Measurements from ENCODE around the gene STARD10. TPM values are rescaled to one million over a fixed set of nuclear protein-coding genes. Genes with fewer than 3 reads are reported as not detected.
A peak's percentile ranks its signal among the peaks of the same experiment; 100 is the strongest.

Gene STARD10
- total RNA-seq, 2 experiments from 2014 or later, result 4.0 to 4.5 TPM

DNA sequence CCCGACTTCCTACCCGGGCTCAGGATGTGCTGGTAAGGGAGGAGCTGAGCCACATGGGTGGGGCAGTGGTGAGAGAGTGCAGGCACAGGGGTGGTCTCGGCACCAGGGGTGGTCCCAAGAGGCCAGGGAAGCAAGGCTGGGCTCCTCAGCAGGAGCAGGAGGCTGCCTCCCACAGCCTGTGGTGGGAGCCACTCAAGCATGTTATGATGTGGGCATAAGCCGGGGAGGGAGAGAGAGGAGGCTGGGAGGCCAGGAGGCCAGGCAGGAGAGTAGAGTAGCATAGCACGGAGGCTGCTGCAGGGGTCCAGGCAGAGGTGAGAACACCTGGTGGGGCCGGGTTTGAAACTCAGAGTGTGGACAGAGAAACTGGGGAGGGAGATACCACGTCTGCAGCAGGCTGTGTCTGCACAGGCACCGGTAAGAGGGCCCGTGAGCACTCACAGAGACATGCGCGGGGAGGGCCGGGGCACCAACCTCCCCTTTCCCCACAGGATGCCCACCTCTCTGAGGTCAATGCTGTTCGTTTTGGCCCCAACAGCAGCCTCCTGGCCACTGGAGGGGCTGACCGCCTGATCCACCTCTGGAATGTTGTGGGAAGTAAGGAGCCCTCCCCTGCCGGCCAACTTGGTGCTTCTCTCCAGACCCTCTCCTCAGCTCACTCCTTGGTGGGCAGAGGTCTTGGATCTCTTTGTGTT is 31.1 kb upstream of the STARD10 start:
- H3K4me1 Mint-ChIP-seq (ENCODE audit: low read depth), result peaks cover 34% of the 10 kb centered on the region
- DNase-seq (no peak), ATAC-seq (no peak)
- H3K4me3 Mint-ChIP-seq, result no peak overlapping the region
- no peaks in the 10 kb centered on the region for H3K27me3 Mint-ChIP-seq (ENCODE audit: low read depth)
- H3K9me3 Mint-ChIP-seq (ENCODE audit: insufficient read depth), result no peaks in the 10 kb centered on the region
- ChIA-PET POLR2A (no interaction called here), CTCF (no interaction called here)
- peak overlapping the region; percentile 35 for H3K27ac Mint-ChIP-seq
- H3K36me3 Mint-ChIP-seq (ENCODE audit: low read depth), result peaks cover 56% of the 10 kb centered on the region

DNA sequence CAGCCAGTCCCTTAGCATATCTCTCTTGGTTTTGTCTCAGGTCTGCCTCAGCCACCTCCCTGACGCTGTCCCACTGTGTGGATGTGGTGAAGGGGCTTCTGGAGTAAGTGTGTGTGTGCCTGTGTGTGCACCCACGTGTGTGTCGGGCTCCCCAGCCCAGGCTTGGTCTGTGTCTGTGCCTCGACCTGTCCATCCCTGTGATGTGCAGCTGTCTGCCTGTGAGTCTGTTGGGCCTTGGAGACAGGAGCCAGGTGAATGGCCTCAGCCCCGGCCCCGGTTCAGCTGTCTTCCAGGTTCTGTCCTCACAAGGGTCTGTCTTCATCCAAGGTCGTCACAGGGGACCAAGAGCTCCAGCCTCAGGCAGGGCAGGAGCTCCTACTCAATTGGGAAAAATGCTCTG is 30.2 kb upstream of the STARD10 start:
- Mint-ChIP-seq H3K27me3 (ENCODE audit: low read depth) (no peaks in the 10 kb centered on the region), H3K9me3 (ENCODE audit: insufficient read depth) (no peaks in the 10 kb centered on the region), H3K4me1 (ENCODE audit: low read depth) (peaks cover 36% of the 10 kb centered on the region), H3K4me3 (no peak overlapping the region), H3K27ac (peak overlapping the region; percentile 39), H3K36me3 (ENCODE audit: low read depth) (peaks cover 55% of the 10 kb centered on the region)
- ATAC-seq (no peak), DNase-seq (no peak)
- POLR2A ChIA-PET, result no interaction called here
- CTCF ChIA-PET, result no interaction called here

DNA sequence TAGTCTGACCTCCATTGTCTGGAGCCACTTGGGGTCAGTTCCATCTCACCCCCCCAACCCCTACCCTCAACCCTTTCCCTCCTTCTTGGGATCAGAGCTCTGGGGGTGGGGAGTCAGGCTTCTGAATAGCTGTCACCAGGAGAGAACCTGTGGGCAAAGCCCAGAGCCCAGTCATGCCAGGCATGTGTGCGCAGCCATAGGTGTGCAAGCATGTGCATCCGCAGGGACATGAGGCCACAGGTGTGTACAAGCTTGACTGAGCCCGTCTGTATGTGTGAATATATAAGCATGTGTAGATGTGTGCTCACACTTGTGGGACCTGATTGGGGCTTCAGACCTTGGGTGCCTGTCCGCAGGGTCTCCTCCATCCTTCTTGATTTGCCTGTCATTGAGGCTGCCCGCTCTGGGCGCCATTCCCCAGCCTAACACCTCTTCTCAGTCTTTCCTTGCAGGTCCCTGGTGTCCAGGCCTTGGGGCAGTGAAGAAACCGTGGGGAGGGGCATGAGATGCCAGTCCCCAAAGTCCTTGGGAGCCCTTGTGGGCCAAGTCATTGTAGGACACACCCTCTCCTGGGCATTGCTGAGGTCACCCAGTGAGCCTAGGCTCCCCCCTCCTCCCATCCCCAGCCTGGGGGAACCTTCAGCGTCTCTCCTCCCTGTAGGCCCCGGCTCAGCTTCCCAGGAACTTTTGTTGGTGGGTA is 29.4 kb upstream of the STARD10 start:
- peaks cover 57% of the 10 kb centered on the region for H3K36me3 Mint-ChIP-seq (ENCODE audit: low read depth)
- no peak overlapping the region for H3K4me3 Mint-ChIP-seq
- H3K27me3 Mint-ChIP-seq (ENCODE audit: low read depth), result no peaks in the 10 kb centered on the region
- CTCF ChIA-PET, result no interaction called here
- ATAC-seq (no peak), DNase-seq (no peak)
- POLR2A ChIA-PET, result interaction anchor here (0.8 kb wide), 1 partner anchor 13 kb away, joined by 3 read pairs; no protein-coding TSS in a partner anchor
- H3K27ac Mint-ChIP-seq, result peak overlapping the region; percentile 25
- no peaks in the 10 kb centered on the region for H3K9me3 Mint-ChIP-seq (ENCODE audit: insufficient read depth)
- H3K4me1 Mint-ChIP-seq (ENCODE audit: low read depth), result peaks cover 37% of the 10 kb centered on the region

DNA sequence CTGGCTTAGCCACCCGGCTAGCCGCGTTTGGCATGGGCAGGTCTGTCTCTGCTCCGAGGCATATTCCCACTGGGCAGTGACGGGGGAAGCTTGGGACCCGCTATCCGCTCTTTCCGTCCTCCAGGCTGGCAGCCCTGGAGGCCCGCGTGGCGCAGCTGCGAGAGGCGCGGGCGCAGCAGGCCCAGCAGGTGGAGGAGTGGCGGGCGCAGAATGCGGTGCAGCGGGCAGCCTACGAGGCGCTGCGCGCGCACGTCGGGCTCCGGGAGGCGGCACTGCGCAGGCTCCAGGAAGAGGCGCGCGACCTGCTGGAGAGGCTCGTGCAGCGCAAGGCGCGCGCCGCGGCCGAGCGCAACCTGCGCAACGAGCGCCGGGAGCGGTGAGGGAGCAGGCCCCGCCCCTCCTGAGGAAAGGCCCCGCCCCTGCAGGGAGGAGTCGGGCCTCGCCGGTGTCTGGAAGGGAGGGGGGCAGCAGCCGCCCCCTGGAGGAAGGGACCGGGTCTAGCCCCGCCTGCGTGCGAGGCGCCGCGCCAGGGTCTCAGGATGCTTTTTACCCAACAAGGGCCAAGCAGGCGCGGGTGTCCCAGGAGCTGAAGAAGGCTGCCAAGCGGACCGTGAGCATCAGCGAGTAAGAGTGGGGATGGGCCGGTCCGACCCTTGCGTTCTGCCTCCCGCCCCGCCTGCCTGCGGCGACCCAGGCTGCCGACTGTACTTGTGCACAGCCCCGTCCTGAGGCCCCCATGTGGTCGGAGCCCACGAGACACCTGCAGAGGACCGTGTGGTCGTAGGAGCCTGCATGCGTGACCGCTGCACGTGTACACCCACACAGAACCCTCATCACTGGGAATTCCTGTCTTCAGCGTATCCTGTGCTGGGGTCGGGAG is 28.3 kb upstream of the STARD10 start:
- peaks cover 64% of the 10 kb centered on the region for H3K36me3 Mint-ChIP-seq (ENCODE audit: low read depth)
- H3K4me3 Mint-ChIP-seq, result no peak overlapping the region
- no peaks in the 10 kb centered on the region for H3K27me3 Mint-ChIP-seq (ENCODE audit: low read depth)
- CTCF ChIA-PET, result interaction anchor here (1.0 kb wide), 1 partner anchor 9 kb away, joined by 3 read pairs; no protein-coding TSS in a partner anchor
- peak; percentile 82 for DNase-seq
- H3K27ac Mint-ChIP-seq, result no peak overlapping the region
- no peaks in the 10 kb centered on the region for H3K9me3 Mint-ChIP-seq (ENCODE audit: insufficient read depth)
- peak; percentile 82 for ATAC-seq
- POLR2A ChIA-PET, result interaction anchor here (0.7 to 0.8 kb wide), 2 partner anchors 10 to 12 kb away, joined by 3 read pairs; no protein-coding TSS in a partner anchor
- peaks cover 32% of the 10 kb centered on the region for H3K4me1 Mint-ChIP-seq (ENCODE audit: low read depth)

DNA sequence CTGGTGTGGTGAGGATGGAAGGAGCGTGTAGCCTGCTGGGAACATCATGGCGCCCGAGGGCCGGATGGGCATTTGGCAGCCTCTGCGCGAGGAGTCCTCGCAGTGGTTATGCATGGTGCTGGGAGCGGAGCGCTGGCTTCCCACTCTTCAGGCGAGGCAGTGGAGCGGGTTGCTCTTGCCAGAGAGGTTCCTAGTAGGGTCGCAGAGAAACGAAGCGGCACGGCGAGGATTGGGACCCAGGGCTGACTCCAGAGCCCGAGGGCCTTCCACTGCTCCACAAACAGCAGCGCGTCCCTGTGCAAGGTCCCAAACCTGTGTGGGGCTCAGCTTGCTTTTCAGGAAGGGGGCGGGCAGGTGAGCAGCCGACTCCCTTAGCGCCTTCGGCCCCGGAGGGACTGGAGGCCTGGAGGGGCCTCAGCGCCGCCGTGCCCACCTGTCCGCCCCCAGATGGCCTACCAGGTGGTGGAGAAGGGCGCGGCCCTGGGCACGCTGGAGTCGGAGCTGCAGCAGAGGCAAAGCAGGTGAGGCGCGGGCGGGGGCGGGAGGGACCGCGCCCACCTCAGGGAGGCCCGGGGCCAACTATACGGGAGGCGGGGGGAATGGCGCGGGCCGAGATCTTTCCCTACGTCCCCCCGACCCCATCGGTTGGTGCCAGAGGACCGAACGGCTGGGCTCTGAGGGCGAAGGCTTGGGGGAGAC is 27.5 kb upstream of the STARD10 start:
- ChIA-PET CTCF (interaction anchor here (1.0 kb wide), 1 partner anchor 10 kb away, joined by 3 read pairs; no protein-coding TSS in a partner anchor), POLR2A (interaction anchor here (0.7 kb wide), 1 partner anchor 10 kb away, joined by 3 read pairs; no protein-coding TSS in a partner anchor)
- peaks cover 33% of the 10 kb centered on the region for H3K4me1 Mint-ChIP-seq (ENCODE audit: low read depth)
- no peak for ATAC-seq
- H3K9me3 Mint-ChIP-seq (ENCODE audit: insufficient read depth), result no peaks in the 10 kb centered on the region
- no peak for DNase-seq
- no peaks in the 10 kb centered on the region for H3K27me3 Mint-ChIP-seq (ENCODE audit: low read depth)
- peak overlapping the region; percentile 20 for H3K27ac Mint-ChIP-seq
- no peak overlapping the region for H3K4me3 Mint-ChIP-seq
- H3K36me3 Mint-ChIP-seq (ENCODE audit: low read depth), result peaks cover 64% of the 10 kb centered on the region

DNA sequence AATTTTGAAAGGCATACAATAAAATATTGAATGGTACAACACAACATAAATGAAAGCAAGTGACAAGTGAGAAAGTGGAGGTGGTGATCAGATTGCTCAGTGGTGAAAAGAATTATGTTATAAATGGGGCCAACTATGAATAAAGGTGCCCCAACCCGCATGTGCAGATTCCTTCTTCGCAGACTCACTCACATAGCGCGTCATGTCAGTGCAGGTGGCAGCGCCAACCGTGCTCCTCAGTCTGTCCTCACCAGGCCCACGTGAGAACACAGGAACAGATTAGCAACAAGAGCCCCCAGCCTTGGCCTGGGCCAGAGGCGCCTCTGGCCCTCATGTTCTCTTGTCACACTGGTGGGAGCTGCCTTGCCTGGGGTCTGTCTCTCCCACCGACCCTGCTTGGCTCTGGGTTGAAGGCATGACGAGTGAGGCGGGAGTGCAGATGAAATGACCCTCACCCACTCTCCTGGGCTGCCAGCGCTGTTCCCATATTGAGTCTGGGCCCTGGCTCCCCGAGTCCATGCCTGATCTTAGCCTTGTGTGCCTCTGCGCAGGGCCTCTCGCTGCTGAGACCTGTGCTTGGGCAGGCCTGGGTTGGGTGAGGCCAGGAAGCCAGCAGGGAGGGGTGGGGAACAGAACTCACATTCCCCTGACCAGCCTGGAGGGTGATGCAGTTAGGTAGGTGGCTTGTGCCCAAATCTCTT is 26.7 kb upstream of the STARD10 start:
- CTCF ChIA-PET, result no interaction called here
- no peaks in the 10 kb centered on the region for H3K9me3 Mint-ChIP-seq (ENCODE audit: insufficient read depth)
- H3K4me1 Mint-ChIP-seq (ENCODE audit: low read depth), result peaks cover 41% of the 10 kb centered on the region
- peak overlapping the region; percentile 20 for H3K27ac Mint-ChIP-seq
- POLR2A ChIA-PET, result no interaction called here
- peaks cover 64% of the 10 kb centered on the region for H3K36me3 Mint-ChIP-seq (ENCODE audit: low read depth)
- ATAC-seq (no peak), DNase-seq (no peak)
- H3K27me3 Mint-ChIP-seq (ENCODE audit: low read depth), result no peaks in the 10 kb centered on the region
- no peak overlapping the region for H3K4me3 Mint-ChIP-seq

DNA sequence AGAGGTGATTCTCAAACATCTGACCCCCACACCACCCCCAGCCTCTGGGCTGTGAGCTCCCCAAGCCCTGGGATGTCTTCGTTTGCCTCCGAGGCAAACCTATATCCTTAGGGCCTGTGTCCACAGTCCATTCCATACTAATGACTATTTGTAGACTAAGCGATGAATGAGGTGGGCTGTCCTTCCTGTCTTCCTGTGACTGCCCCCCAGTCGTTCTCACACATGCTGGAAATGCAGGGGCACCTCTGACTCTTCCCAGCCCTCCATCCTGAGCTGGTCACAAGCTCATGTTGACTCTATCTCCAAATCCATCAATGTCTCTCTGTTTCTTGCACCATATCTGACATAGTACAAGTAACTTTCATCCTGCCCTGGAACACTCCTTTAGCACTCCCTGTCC is 25.1 kb upstream of the STARD10 start:
- Mint-ChIP-seq H3K36me3 (ENCODE audit: low read depth) (peaks cover 62% of the 10 kb centered on the region), H3K4me1 (ENCODE audit: low read depth) (peaks cover 39% of the 10 kb centered on the region), H3K4me3 (no peak overlapping the region), H3K9me3 (ENCODE audit: insufficient read depth) (no peaks in the 10 kb centered on the region), H3K27me3 (ENCODE audit: low read depth) (no peaks in the 10 kb centered on the region), H3K27ac (peak overlapping the region; percentile 7)
- CTCF ChIA-PET, result interaction anchor here (0.6 to 1.4 kb wide), 3 partner anchors 11 to 100 kb away, joined by 3 to 5 read pairs (median 4); no protein-coding TSS in a partner anchor
- POLR2A ChIA-PET, result no interaction called here
- DNase-seq, result no peak
- ATAC-seq, result no peak

DNA sequence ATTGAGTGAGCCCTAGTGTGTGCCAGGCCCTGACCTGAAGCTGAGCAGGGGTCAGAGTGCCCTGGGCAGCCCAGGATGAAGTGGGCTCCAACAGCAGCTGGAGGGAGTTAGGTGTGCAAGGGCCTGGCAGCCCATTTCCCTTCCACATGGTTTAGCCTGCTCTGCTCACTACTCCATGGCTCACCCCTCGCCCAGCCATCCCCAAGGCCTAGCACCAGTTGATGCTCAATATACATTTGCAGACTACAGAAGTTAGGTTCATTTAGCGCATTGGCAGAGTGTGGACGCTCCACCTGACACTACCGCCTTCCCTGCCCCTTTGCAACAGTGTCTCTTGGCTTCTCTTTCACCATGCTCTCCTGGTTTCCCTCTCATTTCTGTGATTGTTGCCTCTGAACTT is 24.1 kb upstream of the STARD10 start:
- Mint-ChIP-seq H3K36me3 (ENCODE audit: low read depth) (peaks cover 62% of the 10 kb centered on the region), H3K4me3 (no peak overlapping the region), H3K27me3 (ENCODE audit: low read depth) (no peaks in the 10 kb centered on the region), H3K4me1 (ENCODE audit: low read depth) (peaks cover 37% of the 10 kb centered on the region), H3K27ac (no peak overlapping the region), H3K9me3 (ENCODE audit: insufficient read depth) (no peaks in the 10 kb centered on the region)
- no peak for ATAC-seq
- DNase-seq, result no peak
- ChIA-PET POLR2A (no interaction called here), CTCF (interaction anchor here (1.4 kb wide), 1 partner anchor 12 kb away, joined by 4 read pairs; no protein-coding TSS in a partner anchor)

DNA sequence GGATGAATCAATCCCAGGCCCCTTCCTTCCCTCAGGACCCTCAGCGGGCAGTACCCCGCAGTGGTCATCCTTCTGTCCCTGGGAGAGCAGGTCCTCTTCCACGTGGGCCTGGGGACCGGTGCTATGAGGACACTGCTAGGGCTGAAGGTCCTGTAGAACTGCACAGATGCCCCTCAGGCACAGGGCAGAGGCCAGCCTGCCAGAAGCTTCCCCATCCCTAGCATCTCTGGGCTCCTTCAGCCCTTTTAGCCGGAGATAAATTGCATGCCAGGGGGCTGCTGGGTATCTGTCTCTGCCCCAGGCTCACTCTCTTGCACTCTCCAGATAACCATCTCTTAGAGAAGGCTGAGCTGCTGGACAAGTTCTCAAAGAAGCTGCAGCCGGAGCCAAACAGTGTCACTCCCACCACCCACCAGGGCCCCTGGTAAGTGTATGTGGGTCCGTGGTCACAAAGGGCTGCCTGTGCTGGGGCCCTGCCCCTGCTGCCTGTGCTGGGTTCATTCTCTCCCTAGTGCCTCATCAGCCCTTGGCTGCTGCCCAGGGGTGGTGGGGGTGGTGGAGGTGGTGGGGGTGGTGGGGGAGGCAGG is 22.6 kb upstream of the STARD10 start:
- POLR2A ChIA-PET, result interaction anchor here (1.0 to 2.1 kb wide), 3 partner anchors 84 to 326 kb away, joined by 3 to 15 read pairs (median 6); partner anchors contain the start of gene FCHSD2
- no peak for DNase-seq
- Mint-ChIP-seq H3K27ac (peak overlapping the region; percentile 99), H3K36me3 (ENCODE audit: low read depth) (peaks cover 73% of the 10 kb centered on the region), H3K4me1 (ENCODE audit: low read depth) (peaks cover 44% of the 10 kb centered on the region), H3K27me3 (ENCODE audit: low read depth) (no peaks in the 10 kb centered on the region), H3K9me3 (ENCODE audit: insufficient read depth) (no peaks in the 10 kb centered on the region), H3K4me3 (peak overlapping the region; percentile 100)
- no peak for ATAC-seq
- CTCF ChIA-PET, result interaction anchor here (1.1 to 6.6 kb wide), 8 partner anchors 11 to 362 kb away, joined by 3 to 58 read pairs (median 8); partner anchors contain the start of genes FCHSD2 and STARD10

DNA sequence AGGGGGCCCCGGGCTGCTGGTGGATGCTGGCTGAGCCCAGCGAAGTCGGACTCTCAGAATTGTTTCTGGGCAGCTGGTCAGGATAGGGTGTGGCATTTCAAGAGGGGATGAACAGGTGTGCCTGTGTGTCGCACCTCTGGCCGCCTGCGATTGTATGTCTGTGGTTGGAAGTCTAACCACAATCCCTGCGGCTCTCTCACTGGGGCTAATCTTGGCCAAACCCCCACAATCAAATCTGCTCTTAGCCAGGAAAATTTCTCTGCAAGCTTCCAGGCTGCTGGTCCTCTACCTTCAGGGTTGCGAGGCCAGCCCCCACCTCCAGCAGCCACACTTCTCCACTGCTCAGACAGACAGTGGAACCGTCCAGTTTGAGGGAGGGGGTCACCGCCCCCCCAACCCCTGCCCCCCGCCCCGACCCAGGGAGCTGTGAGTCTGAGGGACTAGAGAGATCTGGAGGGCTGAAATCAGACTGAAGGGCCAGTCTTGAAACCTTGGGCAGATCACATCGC is 21.3 kb upstream of the STARD10 start:
- peak overlapping the region; percentile 99 for H3K27ac Mint-ChIP-seq
- ChIA-PET POLR2A (interaction anchor here (0.7 to 2.1 kb wide), 9 partner anchors 8 to 964 kb away, joined by 3 to 15 read pairs (median 3); partner anchors contain the start of genes FCHSD2 and STARD10), CTCF (interaction anchor here (1.1 to 6.6 kb wide), 9 partner anchors 13 to 366 kb away, joined by 3 to 58 read pairs (median 7); partner anchors contain the start of gene STARD10)
- no peaks in the 10 kb centered on the region for H3K27me3 Mint-ChIP-seq (ENCODE audit: low read depth)
- ATAC-seq (no peak), DNase-seq (no peak)
- H3K9me3 Mint-ChIP-seq (ENCODE audit: insufficient read depth), result no peaks in the 10 kb centered on the region
- H3K4me1 Mint-ChIP-seq (ENCODE audit: low read depth), result peaks cover 47% of the 10 kb centered on the region
- peak overlapping the region; percentile 100 for H3K4me3 Mint-ChIP-seq
- peaks cover 70% of the 10 kb centered on the region for H3K36me3 Mint-ChIP-seq (ENCODE audit: low read depth)

Data from activated CD8-positive, alpha-beta T cell treated with anti-CD3 and anti-CD28 coated beads, Interleukin-2, amount 10 ng/mL, durations not matched to agents 7 days and 5 days (primary cell).